AG04449 (cell line): ENCODE measurements around the gene MORN3.
"Not testable (repeated sequence)": the region's sequence is repeated elsewhere in the genome, so short reads cannot be mapped to it uniquely, and the experiment has no call there.

Experiments
- CTCF ChIA-PET: fragments of 350-600 bp; formaldehyde crosslinking; extraction: SDS; loops from one replicate; lab custom pipeline; 2021; ENCODE audit warnings: antibody characterized with exemption; lab: Yijun Ruan, JAX
- POLR2A ChIA-PET: fragments of 400-600, 350-600 bp; formaldehyde crosslinking; extraction: SDS; loops from one replicate; lab custom pipeline; 2020; ENCODE audit warnings: antibody characterized with exemption, inconsistent platforms; lab: Yijun Ruan, JAX
- DNase-seq: peaks from one replicate; pipeline ENCODE4 v3.0.0-alpha.2; 2010; ENCODE audit warnings: low read depth, low spot score
- H3K4me3 ChIP-seq: 2 replicates; pipeline ENCODE4 v1.5.1; 2011; ENCODE audit warnings: low read depth, mild to moderate bottlenecking, control low read depth, low read length
- CTCF ChIP-seq: IDR thresholded peaks from one replicate; pipeline ENCODE4 v1.5.1; 2011; ENCODE audit warnings: mild to moderate bottlenecking, moderate library complexity, low read length, control low read depth, inconsistent platforms; ENCODE audit not compliant: insufficient read depth; ENCODE audit errors: missing control alignments

MORN3 gene

GRCh38 chr12:121637231-121637914, 32.1 kb downstream of the MORN3 start:
- H3K4me3 ChIP-seq, result no peak overlapping the region
- TF ChIP-seq CTCF, result no peak
- no peak for DNase-seq
- POLR2A ChIA-PET, result no interaction called here
- CTCF ChIA-PET, result interaction anchor here (0.7 to 7.2 kb wide), 5 partner anchors 10 to 84 kb away, joined by 4 to 63 read pairs (median 5); partner anchors contain the start of genes MORN3 and ORAI1

- POLR2A ChIA-PET, result no interaction called here
- TF ChIP-seq CTCF, result no peak
- no peak for DNase-seq
- H3K4me3 ChIP-seq, result no peak overlapping the region
- CTCF ChIA-PET, result interaction anchor here (2.8 to 7.2 kb wide), 2 partner anchors 8 to 82 kb away, joined by 9 to 63 read pairs; partner anchors contain the start of gene ORAI1
These were observed 34.6 kb downstream of the MORN3 start for GRCh38 chr12:121634836-121635235.

GRCh38 chr12:121633833-121634196, 35.6 kb downstream of the MORN3 start:
- CTCF ChIA-PET, result interaction anchor here (0.8 to 1.8 kb wide), 2 partner anchors 10 to 82 kb away, joined by 4 to 5 read pairs; no protein-coding TSS in a partner anchor
- DNase-seq, POLR2A ChIA-PET, H3K4me3 ChIP-seq: not testable (repeated sequence)

GRCh38 chr12:121632069-121632970, 37.1 kb downstream of the MORN3 start:
- ChIA-PET CTCF (interaction anchor here (1.2 to 16.7 kb wide), 3 partner anchors 9 to 80 kb away, joined by 3 to 225 read pairs (median 5); no protein-coding TSS in a partner anchor), POLR2A (no interaction called here)
- H3K4me3 ChIP-seq, result no peak overlapping the region
- no peak for TF ChIP-seq CTCF
- no peak for DNase-seq

- H3K4me3 ChIP-seq, result no peak overlapping the region
- POLR2A ChIA-PET, result interaction anchor here (0.6 kb wide), 1 partner anchor 54 kb away, joined by 3 read pairs; no protein-coding TSS in a partner anchor
- no peak for DNase-seq
- CTCF ChIA-PET, result interaction anchor here (0.9 to 16.7 kb wide), 2 partner anchors 37 to 78 kb away, joined by 5 to 225 read pairs; no protein-coding TSS in a partner anchor
- no peak for TF ChIP-seq CTCF
These were observed 38.6 kb downstream of the MORN3 start for GRCh38 chr12:121630791-121631355.

GRCh38 chr12:121628536-121628935, 40.9 kb downstream of the MORN3 start:
- CTCF ChIA-PET, result interaction anchor here (0.7 to 16.7 kb wide), 6 partner anchors 10 to 76 kb away, joined by 3 to 225 read pairs (median 18); partner anchors contain the start of gene MORN3

More at GRCh38 chr12:121628536-121628935, 40.9 kb downstream of the MORN3 start:
- no peak for DNase-seq
- POLR2A ChIA-PET, result interaction anchor here (1.7 kb wide), 1 partner anchor 52 kb away, joined by 3 read pairs; no protein-coding TSS in a partner anchor
- no peak overlapping the region for H3K4me3 ChIP-seq
- no peak for TF ChIP-seq CTCF
